Skeletal muscle tissue (tissue), 4 donors: ENCODE data around the gene SNTG2. TPM values are rescaled to one million over a fixed set of nuclear protein-coding genes. Genes with fewer than 3 reads are reported as not detected.
"Not testable (repeated sequence)": the region's sequence is repeated elsewhere in the genome, so short reads cannot be mapped to it uniquely, and the experiment has no call there.

Experiments
- H3K27ac ChIP-seq: one replicate; pipeline ENCODE4 v1.7.0; 2013; ENCODE audit warnings: mild to moderate bottlenecking, low read depth, low read length, inconsistent platforms
- H3K27me3 ChIP-seq, 3 donors: one replicate each; pipeline ENCODE4 v1.7.0; 2013; ENCODE audit warnings: low read length in 3 of 3; ENCODE audit not compliant: control insufficient read depth in 3 of 3, insufficient read depth in 3 of 3
- H3K36me3 ChIP-seq, 3 donors: one replicate each; pipeline ENCODE4 v1.7.0; 2013; ENCODE audit warnings: low read length in 3 of 3; ENCODE audit not compliant: control insufficient read depth in 3 of 3, insufficient read depth in 3 of 3
- H3K4me1 ChIP-seq, 3 donors: one replicate each; pipeline ENCODE4 v1.7.0; 2013; ENCODE audit warnings: low read length in 3 of 3, mild to moderate bottlenecking in 3 of 3; ENCODE audit not compliant: control insufficient read depth in 3 of 3, insufficient read depth in 3 of 3
- H3K4me3 ChIP-seq, 3 donors: one replicate each; pipeline ENCODE4 v1.7.0; 2013; ENCODE audit warnings: low read length in 3 of 3
- H3K9ac ChIP-seq, 3 donors: one replicate each; pipeline ENCODE4 v1.7.0; 2013; ENCODE audit warnings: low read length in 3 of 3, mild to moderate bottlenecking in 3 of 3, moderate library complexity in 2 of 3, low read depth in 1 of 3
- H3K9me3 ChIP-seq, 3 donors: one replicate each; pipeline ENCODE4 v1.7.0; 2013; ENCODE audit warnings: low read length in 3 of 3; ENCODE audit not compliant: control insufficient read depth in 3 of 3
- total RNA-seq: library from RNA; depleted of rRNA; stranded (reverse); fragments of >200 nt; gene quantifications from one replicate; pipeline ENCODE4 v1.2.3, GENCODE V29; 2014
- donor health status: Osteomylitis.

The SNTG2 gene
- total RNA-seq, 1 donor from 2014 or later, result under 0.01 TPM

DNA sequence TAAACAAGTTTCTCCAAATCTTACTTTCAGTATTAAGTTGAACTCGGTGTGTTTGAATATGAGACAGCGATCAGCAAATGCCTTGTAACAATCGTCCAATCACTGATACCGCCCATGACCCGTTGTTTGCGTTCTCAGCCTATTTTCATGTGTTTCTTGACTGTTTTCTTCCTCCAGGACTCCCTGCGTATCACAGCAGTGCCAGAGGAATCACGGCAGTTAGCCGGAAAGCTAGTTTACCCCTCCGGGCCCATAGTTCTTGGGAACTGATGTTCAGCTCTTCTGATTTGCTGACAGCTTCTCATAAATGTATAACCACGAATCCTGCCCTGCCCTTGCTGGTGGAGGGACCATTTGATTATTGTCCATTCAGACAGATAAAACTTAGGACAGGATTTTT lies 420.4 kb downstream of the SNTG2 start:
- no peaks in the 10 kb centered on the region for H3K36me3 ChIP-seq
- H3K4me1 ChIP-seq, result peaks cover 0 to 2% (median 0%) of the 10 kb centered on the region in 3 donors
- no peak overlapping the region for H3K27ac ChIP-seq
- no peaks in the 10 kb centered on the region for H3K9me3 ChIP-seq
- H3K4me3 ChIP-seq, result no peak overlapping the region
- no peak overlapping the region for H3K9ac ChIP-seq
- peaks cover 0 to 16% (median 0%) of the 10 kb centered on the region in 3 donors for H3K27me3 ChIP-seq

DNA sequence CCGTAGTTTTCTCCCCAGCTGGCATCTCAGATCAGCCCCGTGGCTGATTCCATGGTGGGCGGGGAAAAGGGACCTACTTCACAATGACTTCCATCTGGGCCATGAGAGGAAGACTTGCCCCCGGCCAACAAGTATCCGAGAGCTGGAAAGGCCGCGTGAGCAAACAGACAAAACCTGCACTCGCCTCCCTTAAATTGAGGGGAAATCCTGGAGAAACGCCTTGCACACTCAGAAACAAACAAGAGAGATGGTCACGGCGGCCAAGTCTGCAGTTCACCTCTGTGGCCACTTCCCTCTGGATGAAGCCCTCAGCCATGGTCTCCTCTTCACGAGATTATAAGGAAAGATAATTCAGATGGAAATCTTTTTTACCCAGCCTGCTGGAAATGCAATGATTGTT lies 423.2 kb downstream of the SNTG2 start:
- Histone ChIP-seq H3K27me3 (peaks cover 0 to 18% (median 0%) of the 10 kb centered on the region in 3 donors), H3K4me3 (peak overlapping the region in 2 of 3 donors; percentile 45 to 60), H3K9ac (peak overlapping the region; percentile 14 to 57 (median 57)), H3K4me1 (peaks cover 0 to 2% (median 0%) of the 10 kb centered on the region in 3 donors), H3K36me3 (no peaks in the 10 kb centered on the region), H3K27ac (peak overlapping the region; percentile 40), H3K9me3 (no peaks in the 10 kb centered on the region)

DNA sequence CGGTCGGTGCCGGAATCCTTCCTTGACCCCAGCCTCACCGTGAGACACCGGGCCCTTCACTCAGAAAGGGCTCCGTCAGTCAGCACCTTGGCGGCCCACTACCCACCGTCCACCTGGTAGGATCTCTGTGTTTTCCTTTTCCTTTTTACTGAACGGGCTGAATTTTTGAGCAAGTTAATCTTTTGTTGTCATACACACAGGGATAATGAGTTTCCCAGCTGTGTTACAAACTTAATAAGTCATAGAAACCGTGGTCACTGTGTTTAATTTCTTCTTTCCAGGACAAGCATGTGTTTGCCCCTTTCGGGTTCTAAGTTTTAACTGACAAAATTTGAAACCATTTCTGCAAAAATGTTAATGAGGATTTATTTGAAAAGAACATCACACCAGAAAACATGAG lies 423.6 kb downstream of the SNTG2 start:
- Histone ChIP-seq H3K27me3 (peaks cover 0 to 18% (median 0%) of the 10 kb centered on the region in 3 donors), H3K36me3 (no peaks in the 10 kb centered on the region), H3K4me3 (peak overlapping the region in 2 of 3 donors; percentile 45 to 60), H3K9me3 (no peaks in the 10 kb centered on the region), H3K9ac (peak overlapping the region; percentile 14 to 57 (median 57)), H3K27ac (peak overlapping the region; percentile 40), H3K4me1 (peaks cover 0 to 2% (median 0%) of the 10 kb centered on the region in 3 donors)

DNA sequence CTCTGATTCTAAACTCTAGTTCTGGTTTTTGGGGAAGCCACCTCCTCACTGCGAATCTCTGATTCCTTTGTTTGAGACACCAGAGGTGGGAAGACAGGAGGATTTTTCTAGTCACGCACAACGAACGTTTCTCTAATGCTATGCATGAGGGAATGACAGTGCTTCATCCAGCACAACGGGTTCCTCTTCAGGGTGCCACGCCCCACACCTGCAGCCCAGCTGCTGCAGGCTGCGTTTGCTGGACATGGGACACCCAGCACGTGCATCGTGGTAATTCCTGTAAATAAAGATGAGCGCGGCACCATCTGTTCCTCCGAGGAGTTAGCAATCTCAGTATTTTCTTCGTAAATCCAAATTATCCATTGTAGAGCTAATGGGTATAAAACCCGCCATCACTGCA lies 425.1 kb downstream of the SNTG2 start:
- Histone ChIP-seq H3K36me3 (no peaks in the 10 kb centered on the region), H3K4me3 (peak overlapping the region in 2 of 3 donors; percentile 38 to 41), H3K4me1 (peaks cover 0 to 2% (median 0%) of the 10 kb centered on the region in 3 donors), H3K9me3 (no peaks in the 10 kb centered on the region), H3K27me3 (peaks cover 0 to 18% (median 0%) of the 10 kb centered on the region in 3 donors), H3K9ac (no peak overlapping the region), H3K27ac (peak overlapping the region; percentile 12)

DNA sequence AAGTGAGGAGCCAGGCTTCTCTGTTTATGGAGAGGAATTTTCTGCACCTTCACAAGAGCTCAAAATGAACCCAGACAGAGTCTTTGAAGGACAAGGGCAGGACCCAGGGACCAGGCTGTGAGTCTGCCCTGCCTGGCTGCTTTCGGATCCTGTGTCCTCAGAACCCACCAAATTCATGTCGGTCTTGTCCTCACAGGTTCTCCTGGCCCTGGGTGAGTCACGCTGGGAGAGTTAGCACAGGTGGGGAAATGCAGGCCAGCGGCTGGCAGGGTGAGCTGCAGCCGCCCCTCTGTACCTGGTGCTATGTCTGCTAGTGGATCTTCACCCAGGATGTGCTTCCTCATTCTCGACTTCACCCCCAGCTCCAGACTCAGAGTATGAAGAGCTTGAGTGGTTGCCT lies 426.8 kb downstream of the SNTG2 start:
- Histone ChIP-seq H3K9me3 (no peaks in the 10 kb centered on the region), H3K27me3 (peaks cover 0 to 13% (median 0%) of the 10 kb centered on the region in 3 donors), H3K9ac (no peak overlapping the region), H3K4me3 (no peak overlapping the region), H3K27ac (no peak overlapping the region), H3K4me1 (peaks cover 0 to 2% (median 0%) of the 10 kb centered on the region in 3 donors), H3K36me3 (no peaks in the 10 kb centered on the region)

DNA sequence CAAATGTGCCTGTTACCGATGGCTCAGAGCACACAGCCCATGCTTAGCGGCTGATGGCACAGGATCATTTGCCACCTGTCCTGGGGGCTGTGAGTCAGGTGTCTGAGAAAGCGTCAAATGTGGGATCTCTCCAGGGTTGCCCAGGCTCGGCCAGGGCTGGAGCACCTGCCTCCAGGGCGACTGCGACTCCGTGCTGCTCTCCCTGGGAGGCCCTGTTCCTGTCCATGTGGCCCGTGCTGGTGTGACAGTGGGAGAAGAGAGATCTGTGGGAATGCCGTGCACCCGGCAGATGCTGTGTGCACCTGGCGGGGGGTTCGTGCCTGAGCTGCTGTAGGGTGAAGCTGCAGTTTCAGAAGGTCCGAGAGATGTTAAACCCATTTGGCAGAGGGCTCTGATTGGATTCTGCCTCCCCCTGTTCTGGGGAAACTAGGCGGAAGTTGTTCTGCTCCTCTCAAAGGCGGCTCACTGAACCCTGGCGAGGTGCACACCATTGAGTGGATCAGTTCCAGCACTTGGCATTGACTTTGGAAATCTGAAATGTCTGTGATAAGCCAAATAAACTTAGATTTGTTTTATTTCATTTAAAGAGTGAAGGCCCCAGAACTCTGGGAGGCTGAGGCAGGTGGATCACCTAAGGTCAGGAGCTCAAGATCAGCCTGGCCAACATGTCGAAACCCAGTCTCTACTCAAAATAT lies 428.0 kb downstream of the SNTG2 start:
- Histone ChIP-seq H3K4me3 (no peak overlapping the region), H3K36me3 (no peaks in the 10 kb centered on the region), H3K27ac (no peak overlapping the region), H3K9ac (no peak overlapping the region), H3K4me1 (peaks cover 0 to 2% (median 0%) of the 10 kb centered on the region in 3 donors), H3K9me3 (no peaks in the 10 kb centered on the region), H3K27me3 (peaks cover 0 to 12% (median 0%) of the 10 kb centered on the region in 3 donors)

DNA sequence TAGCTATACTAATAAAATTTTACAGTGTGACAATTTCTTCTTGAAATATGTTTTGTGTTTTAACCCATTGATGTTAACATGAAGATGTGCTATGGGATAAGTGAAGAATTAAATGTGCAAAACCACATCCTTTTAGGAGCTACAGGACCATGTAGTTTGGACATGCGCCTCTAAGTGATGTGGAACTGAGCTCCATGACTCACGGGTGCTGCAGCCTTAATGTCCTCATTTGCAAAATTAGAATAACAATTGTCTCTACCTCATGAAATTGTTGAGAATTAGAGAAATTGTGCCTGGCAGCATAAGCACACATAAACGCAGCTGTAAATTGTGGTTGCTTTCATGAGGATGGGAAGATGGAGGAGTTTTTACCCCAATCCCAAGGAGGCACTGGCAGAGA lies 431.0 kb downstream of the SNTG2 start:
- Histone ChIP-seq H3K4me1 (no peaks in the 10 kb centered on the region), H3K27me3 (peaks cover 0 to 8% (median 0%) of the 10 kb centered on the region in 3 donors), H3K27ac (no peak overlapping the region), H3K9me3 (no peaks in the 10 kb centered on the region), H3K4me3 (no peak overlapping the region), H3K9ac (no peak overlapping the region), H3K36me3 (no peaks in the 10 kb centered on the region)

DNA sequence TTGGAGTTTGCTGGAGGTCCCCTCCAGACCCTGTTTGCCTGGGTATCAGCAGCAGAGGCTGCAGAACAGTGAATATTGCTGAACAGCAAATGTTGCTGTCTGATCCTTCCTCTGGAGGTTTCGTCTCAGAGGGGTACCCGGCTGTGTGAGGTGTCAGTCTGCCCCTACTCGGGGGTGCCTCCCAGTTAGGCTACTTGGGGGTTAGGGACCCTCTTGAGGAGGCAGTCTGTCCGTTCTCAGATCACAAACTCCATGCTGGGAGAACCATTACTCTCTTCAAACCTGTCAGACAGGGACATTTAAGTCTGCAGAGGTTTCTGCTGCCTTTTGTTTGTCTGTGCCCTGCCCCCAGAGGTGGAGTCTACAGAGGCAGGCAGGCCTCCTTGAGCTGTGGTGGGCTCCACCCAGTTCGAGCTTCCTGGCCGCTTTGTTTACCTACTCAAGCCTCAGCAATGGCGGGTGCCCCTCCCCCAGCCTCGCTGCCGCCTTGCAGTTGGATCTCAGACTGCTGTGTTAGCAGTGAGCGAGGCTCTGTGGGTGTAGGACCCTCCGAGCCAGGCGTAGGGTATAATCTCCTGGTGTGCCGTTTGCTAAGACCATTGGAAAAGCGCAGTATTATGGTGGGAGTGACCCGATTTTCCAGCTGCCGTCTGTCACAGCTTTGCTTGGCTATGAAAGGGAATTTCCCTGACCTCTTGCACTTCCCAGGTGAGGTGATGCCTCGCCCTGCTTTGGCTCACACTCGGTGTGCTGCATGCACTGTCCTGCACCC lies 437.5 kb downstream of the SNTG2 start:
- not testable (repeated sequence) for H3K36me3 ChIP-seq, H3K4me3 ChIP-seq, H3K9ac ChIP-seq, H3K27me3 ChIP-seq, H3K9me3 ChIP-seq, H3K27ac ChIP-seq, H3K4me1 ChIP-seq

DNA sequence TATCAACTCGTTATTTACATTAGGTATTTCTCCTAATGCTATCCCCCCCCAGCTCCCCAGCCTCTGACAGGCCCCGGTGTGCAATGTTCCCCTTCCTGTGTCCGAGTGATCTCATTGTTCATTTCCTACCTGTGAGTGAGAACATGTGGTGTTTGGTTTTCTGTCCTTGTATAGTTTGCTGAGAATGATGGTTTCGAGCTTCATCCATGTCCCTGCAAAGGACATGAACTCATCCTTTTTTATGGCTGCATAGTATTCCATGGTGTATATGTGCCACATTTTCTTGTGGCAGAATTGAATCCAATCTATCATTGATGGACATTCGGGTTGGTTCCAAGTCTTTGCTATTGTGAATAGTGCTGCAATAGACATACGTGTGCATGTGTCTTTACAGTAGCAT lies 439.5 kb downstream of the SNTG2 start:
- not testable (repeated sequence) for H3K4me1 ChIP-seq, H3K4me3 ChIP-seq, H3K9me3 ChIP-seq, H3K27ac ChIP-seq, H3K27me3 ChIP-seq, H3K9ac ChIP-seq, H3K36me3 ChIP-seq

DNA sequence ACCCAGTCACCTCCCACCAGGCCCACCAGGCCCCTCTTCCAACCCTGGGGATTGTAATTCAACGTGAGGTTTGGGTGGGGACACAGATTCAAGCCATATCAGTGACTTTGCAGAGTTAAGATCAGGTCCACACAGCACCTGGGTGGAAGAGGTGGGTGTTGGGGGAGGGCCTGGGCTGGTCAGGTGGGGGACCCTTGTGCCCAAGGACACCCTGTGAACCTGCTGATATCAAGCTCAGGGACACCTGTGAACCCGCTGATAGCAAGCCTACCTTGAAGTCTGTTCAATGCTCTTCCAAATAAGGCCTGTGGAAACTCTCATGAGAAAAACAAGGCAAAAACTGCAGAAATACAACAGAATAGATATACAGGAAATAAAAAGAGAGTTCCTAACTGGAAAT lies 442.7 kb downstream of the SNTG2 start:
- Histone ChIP-seq H3K4me1 (no peaks in the 10 kb centered on the region), H3K36me3 (no peaks in the 10 kb centered on the region)

More for the DNA sequence above, 442.7 kb downstream of the SNTG2 start:
- Histone ChIP-seq H3K27ac (no peak overlapping the region), H3K9me3 (no peaks in the 10 kb centered on the region), H3K27me3 (no peaks in the 10 kb centered on the region), H3K9ac (no peak overlapping the region), H3K4me3 (no peak overlapping the region)
